Activated CD8-positive, alpha-beta memory T cell treated with anti-CD3 and anti-CD28 coated beads, Interleukin-2, amount 10 ng/mL, durations not matched to agents 7 days and 5 days (primary cell): ENCODE data around the gene SPNS2. TPM values are rescaled to one million over a fixed set of nuclear protein-coding genes. Genes with fewer than 3 reads are reported as not detected.

Source experiments
- ATAC-seq: fragments of 150-1000 bp; cut with Tn5 transposase; one replicate; pipeline ENCODE4 v1.10.0; 2021; ENCODE audit warnings: moderate library complexity
- CTCF ChIA-PET: fragments of 350-600 bp; sonication (Branson Sonifier 250); formaldehyde crosslinking; loops from one replicate; lab custom pipeline; 2021; ENCODE audit warnings: antibody characterized with exemption; lab: Charles Lee
- DNase-seq: peaks from one replicate; pipeline ENCODE4 v3.0.0-alpha.2; 2020
- H3K27ac Mint-ChIP-seq: one replicate; pipeline ENCODE4 v1.8.0; 2021; ENCODE audit warnings: mild to moderate bottlenecking, mixed read lengths
- H3K27me3 Mint-ChIP-seq: one replicate; pipeline ENCODE4 v1.8.0; 2021; ENCODE audit warnings: mixed read lengths
- H3K36me3 Mint-ChIP-seq: one replicate; pipeline ENCODE4 v1.8.0; 2021; ENCODE audit warnings: mild to moderate bottlenecking, mixed read lengths
- H3K4me1 Mint-ChIP-seq: one replicate; pipeline ENCODE4 v1.8.0; 2021; ENCODE audit warnings: mixed read lengths
- H3K4me3 Mint-ChIP-seq: one replicate; pipeline ENCODE4 v1.8.0; 2021; ENCODE audit warnings: mild to moderate bottlenecking, moderate library complexity, mixed read lengths
- H3K9me3 Mint-ChIP-seq: one replicate; pipeline ENCODE4 v1.8.0; 2022; ENCODE audit warnings: low read depth, mixed read lengths
- total RNA-seq, 2 experiments: library from RNA; stranded (reverse); gene quantifications; one replicate each; pipeline ENCODE4 v1.2.3, GENCODE V29; 2021

Gene SPNS2
- total RNA-seq, 2 experiments from 2014 or later, result 1.1 to 1.9 TPM

- Mint-ChIP-seq H3K9me3 (no peaks in the 10 kb centered on the region), H3K27me3 (no peaks in the 10 kb centered on the region), H3K4me1 (peaks cover 37% of the 10 kb centered on the region), H3K4me3 (peak overlapping the region; percentile 11), H3K36me3 (peaks cover 4% of the 10 kb centered on the region), H3K27ac (peak overlapping the region; percentile 47)
- DNase-seq (no peak), ATAC-seq (no peak)
- CTCF ChIA-PET, result interaction anchor here (2.8 kb wide), 1 partner anchor 11 kb away, joined by 12 read pairs; the partner anchor contains the start of gene SPNS2
Measured at GRCh38 chr17:4487296-4487695, 11.4 kb upstream of the SPNS2 start.

- Mint-ChIP-seq H3K9me3 (no peaks in the 10 kb centered on the region), H3K27ac (no peak overlapping the region)
- CTCF ChIA-PET, result interaction anchor here (1.3 kb wide), 1 partner anchor 67 kb away, joined by 3 read pairs; no protein-coding TSS in a partner anchor
Measured at GRCh38 chr17:4487820-4488716, 10.6 kb upstream of the SPNS2 start.

GRCh38 chr17:4488989-4489595 is 9.6 kb upstream of the SPNS2 start:
- H3K36me3 Mint-ChIP-seq, result peaks cover 4% of the 10 kb centered on the region
- no peak overlapping the region for H3K27ac Mint-ChIP-seq
- no peak for DNase-seq
- H3K9me3 Mint-ChIP-seq, result no peaks in the 10 kb centered on the region
- no peaks in the 10 kb centered on the region for H3K27me3 Mint-ChIP-seq
- no peak for ATAC-seq
- peaks cover 34% of the 10 kb centered on the region for H3K4me1 Mint-ChIP-seq
- CTCF ChIA-PET, result interaction anchor here (1.0 to 1.3 kb wide), 2 partner anchors 11 to 68 kb away, joined by 3 read pairs; no protein-coding TSS in a partner anchor
- no peak overlapping the region for H3K4me3 Mint-ChIP-seq

More at GRCh38 chr17:4487820-4488716, 10.6 kb upstream of the SPNS2 start:
- Mint-ChIP-seq H3K4me3 (no peak overlapping the region), H3K27me3 (no peaks in the 10 kb centered on the region), H3K36me3 (peaks cover 4% of the 10 kb centered on the region), H3K4me1 (peaks cover 35% of the 10 kb centered on the region)
- ATAC-seq, result no peak
- no peak for DNase-seq

- no peak overlapping the region for H3K4me3 Mint-ChIP-seq
- no peaks in the 10 kb centered on the region for H3K9me3 Mint-ChIP-seq
- CTCF ChIA-PET, result interaction anchor here (1.0 to 1.3 kb wide), 3 partner anchors 9 to 56 kb away, joined by 3 read pairs; partner anchors contain the start of gene SPNS3
- ATAC-seq (no peak), DNase-seq (no peak)
- no peaks in the 10 kb centered on the region for H3K27me3 Mint-ChIP-seq
- H3K36me3 Mint-ChIP-seq, result peaks cover 2% of the 10 kb centered on the region
- H3K4me1 Mint-ChIP-seq, result peaks cover 31% of the 10 kb centered on the region
- no peak overlapping the region for H3K27ac Mint-ChIP-seq
Measured at GRCh38 chr17:4490109-4490591, 8.5 kb upstream of the SPNS2 start.

- Mint-ChIP-seq H3K27ac (no peak overlapping the region), H3K27me3 (no peaks in the 10 kb centered on the region), H3K9me3 (no peaks in the 10 kb centered on the region), H3K36me3 (peaks cover 2% of the 10 kb centered on the region), H3K4me1 (peaks cover 27% of the 10 kb centered on the region), H3K4me3 (no peak overlapping the region)
- no peak for DNase-seq
- CTCF ChIA-PET, result interaction anchor here (1.1 to 1.3 kb wide), 2 partner anchors 9 to 57 kb away, joined by 3 read pairs; partner anchors contain the start of gene SPNS3
- no peak for ATAC-seq
Measured at GRCh38 chr17:4490637-4491061, 8.0 kb upstream of the SPNS2 start.

- peaks cover 11% of the 10 kb centered on the region for H3K27me3 Mint-ChIP-seq
- no peak for ATAC-seq
- CTCF ChIA-PET, result no interaction called here
- H3K27ac Mint-ChIP-seq, result no peak overlapping the region
- no peaks in the 10 kb centered on the region for H3K36me3 Mint-ChIP-seq
- DNase-seq, result peak; percentile 53
- no peaks in the 10 kb centered on the region for H3K9me3 Mint-ChIP-seq
- H3K4me3 Mint-ChIP-seq, result no peak overlapping the region
- peaks cover 12% of the 10 kb centered on the region for H3K4me1 Mint-ChIP-seq
Measured at GRCh38 chr17:4492721-4493561, 5.7 kb upstream of the SPNS2 start.

GRCh38 chr17:4497101-4497824 is 1.4 kb upstream of the SPNS2 start:
- ATAC-seq (no peak), DNase-seq (no peak)
- Mint-ChIP-seq H3K9me3 (no peaks in the 10 kb centered on the region), H3K4me1 (peaks cover 30% of the 10 kb centered on the region), H3K36me3 (no peaks in the 10 kb centered on the region), H3K27me3 (peaks cover 39% of the 10 kb centered on the region), H3K27ac (no peak overlapping the region), H3K4me3 (no peak overlapping the region)
- CTCF ChIA-PET, result interaction anchor here (0.8 to 3.3 kb wide), 3 partner anchors 11 to 76 kb away, joined by 3 to 12 read pairs (median 3); no protein-coding TSS in a partner anchor

GRCh38 chr17:4499431-4500190 is 930 bp downstream of the SPNS2 start:
- CTCF ChIA-PET, result interaction anchor here (0.5 to 3.9 kb wide), 11 partner anchors 8 to 81 kb away, joined by 3 to 22 read pairs (median 3); no protein-coding TSS in a partner anchor
- DNase-seq (peak; percentile 48), ATAC-seq (peak; percentile 26)
- no peaks in the 10 kb centered on the region for H3K36me3 Mint-ChIP-seq
- H3K4me1 Mint-ChIP-seq, result peaks cover 34% of the 10 kb centered on the region
- no peaks in the 10 kb centered on the region for H3K9me3 Mint-ChIP-seq
- no peak overlapping the region for H3K27ac Mint-ChIP-seq
- peaks cover 47% of the 10 kb centered on the region for H3K27me3 Mint-ChIP-seq
- H3K4me3 Mint-ChIP-seq, result peak overlapping the region; percentile 63

GRCh38 chr17:4500191-4500571 is 1.5 kb downstream of the SPNS2 start:
- ATAC-seq (no peak), DNase-seq (no peak)
- no peak overlapping the region for H3K27ac Mint-ChIP-seq
- no peaks in the 10 kb centered on the region for H3K36me3 Mint-ChIP-seq
- peaks cover 47% of the 10 kb centered on the region for H3K27me3 Mint-ChIP-seq
- CTCF ChIA-PET, result interaction anchor here (0.7 to 3.9 kb wide), 5 partner anchors 9 to 81 kb away, joined by 3 to 22 read pairs (median 3); no protein-coding TSS in a partner anchor
- H3K9me3 Mint-ChIP-seq, result no peaks in the 10 kb centered on the region
- peaks cover 39% of the 10 kb centered on the region for H3K4me1 Mint-ChIP-seq
- H3K4me3 Mint-ChIP-seq, result peak overlapping the region; percentile 63

GRCh38 chr17:4501295-4501949 is 2.7 kb downstream of the SPNS2 start:
- CTCF ChIA-PET, result interaction anchor here (0.9 to 3.9 kb wide), 2 partner anchors 16 to 80 kb away, joined by 3 to 22 read pairs; no protein-coding TSS in a partner anchor
- Mint-ChIP-seq H3K27ac (no peak overlapping the region), H3K4me1 (peaks cover 48% of the 10 kb centered on the region), H3K4me3 (no peak overlapping the region), H3K9me3 (no peaks in the 10 kb centered on the region), H3K27me3 (peaks cover 47% of the 10 kb centered on the region), H3K36me3 (no peaks in the 10 kb centered on the region)
- DNase-seq (no peak), ATAC-seq (no peak)
